ENCODE data around the gene KLHDC2. TPM values are rescaled to one million over a fixed set of nuclear protein-coding genes. Genes with fewer than 3 reads are reported as not detected.
A peak's percentile ranks its signal among the peaks of the same experiment; 100 is the strongest.
"Not testable (repeated sequence)": the region's sequence is repeated elsewhere in the genome, so short reads cannot be mapped to it uniquely, and the experiment has no call there.

The KLHDC2 gene, protein sequence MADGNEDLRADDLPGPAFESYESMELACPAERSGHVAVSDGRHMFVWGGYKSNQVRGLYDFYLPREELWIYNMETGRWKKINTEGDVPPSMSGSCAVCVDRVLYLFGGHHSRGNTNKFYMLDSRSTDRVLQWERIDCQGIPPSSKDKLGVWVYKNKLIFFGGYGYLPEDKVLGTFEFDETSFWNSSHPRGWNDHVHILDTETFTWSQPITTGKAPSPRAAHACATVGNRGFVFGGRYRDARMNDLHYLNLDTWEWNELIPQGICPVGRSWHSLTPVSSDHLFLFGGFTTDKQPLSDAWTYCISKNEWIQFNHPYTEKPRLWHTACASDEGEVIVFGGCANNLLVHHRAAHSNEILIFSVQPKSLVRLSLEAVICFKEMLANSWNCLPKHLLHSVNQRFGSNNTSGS
- total RNA-seq (10 to 100 TPM; 74.4 to 90.7 TPM), polyA plus RNA-seq (ENCODE audit: insufficient read depth, low read depth, low replicate concordance) (127 TPM)
- long read RNA-seq, donor 1, full-length matches to known transcripts, result 38 of 43 reads
- long read RNA-seq, donor 1, partial matches to known transcripts, result 0 of 43 reads
- long read RNA-seq, donor 1, other reads (novel, unspliced or antisense), result 5 of 43 reads
- long read RNA-seq, donor 2, full-length matches to known transcripts, result 23 of 32 reads
- long read RNA-seq, donor 2, partial matches to known transcripts, result 9 of 32 reads
- long read RNA-seq, donor 2, other reads (novel, unspliced or antisense), result 0 of 32 reads

DNA sequence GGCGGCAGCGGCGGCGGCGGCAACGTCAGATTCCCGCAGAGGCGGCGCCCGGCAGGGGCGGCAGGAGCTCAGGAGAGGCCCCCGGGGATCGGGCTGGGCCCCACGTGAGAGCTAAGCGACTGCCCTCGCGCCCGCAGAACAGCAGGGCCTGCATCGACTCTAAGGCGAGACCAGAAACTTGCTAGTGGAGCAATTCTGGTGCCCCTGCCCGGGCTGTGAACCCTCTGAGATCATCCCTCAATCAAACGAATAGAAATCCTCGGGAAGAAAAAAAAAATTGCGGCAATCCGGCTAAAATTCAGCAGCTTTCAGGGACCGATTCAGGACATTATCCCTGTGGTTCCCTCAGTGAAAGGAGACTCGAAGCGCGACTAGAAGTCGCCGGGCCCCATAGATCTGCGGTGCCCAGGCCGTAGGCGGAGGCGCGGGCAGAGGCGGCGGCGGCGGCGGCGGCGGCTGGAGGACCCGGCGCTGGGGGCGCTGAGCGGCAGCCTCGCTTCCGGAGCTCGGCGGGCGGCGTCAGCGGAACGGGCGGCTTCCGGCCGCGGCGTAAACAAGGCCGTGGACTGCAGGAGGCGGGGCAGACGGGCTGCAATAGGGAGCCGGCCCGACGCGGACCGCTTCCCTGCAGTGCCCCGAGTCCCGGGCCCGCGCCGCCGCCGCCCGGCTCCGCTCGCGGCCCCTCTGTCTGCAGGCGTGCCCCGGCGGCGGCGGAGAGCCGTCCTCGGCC lies at the start of gene KLHDC2:
Gene KLHDC2 (plus strand): TSS at position 583 of the 730 bp plus-strand sequence. CDS start 316 bp downstream, outside the sequence.
- intact Hi-C loops (cut with DNase I; ENCODE audit: low total_unique reads), result loop anchor here (5.0 kb wide), 1 partner anchor 135 kb away; no protein-coding TSS in a partner anchor
- no peaks in the 10 kb centered on the region for H3K27me3 ChIP-seq
- peak within 1 kb of the TSS; percentile 88 to 99 for H3K4me3 ChIP-seq
- no peaks in the 10 kb centered on the region for H3K36me3 ChIP-seq (ENCODE audit: low read depth, missing control alignments)
- WGBS, 2 donors, result 0 to 1% methylated on average over 22 to 86 of the region's 86 CpGs
- H3K27ac ChIP-seq, result peak within 1 kb of the TSS; percentile 96 to 98
- H3K4me1 ChIP-seq, result peaks cover 27% of the 10 kb centered on the region
- H3K9me3 ChIP-seq, result no peaks in the 10 kb centered on the region
- DNase-seq, result peak; percentile 91
- peak; percentile 62 for TF ChIP-seq POLR2A (IDR thresholded peaks at IDR 0.05)
- TF ChIP-seq, protein P1, sequence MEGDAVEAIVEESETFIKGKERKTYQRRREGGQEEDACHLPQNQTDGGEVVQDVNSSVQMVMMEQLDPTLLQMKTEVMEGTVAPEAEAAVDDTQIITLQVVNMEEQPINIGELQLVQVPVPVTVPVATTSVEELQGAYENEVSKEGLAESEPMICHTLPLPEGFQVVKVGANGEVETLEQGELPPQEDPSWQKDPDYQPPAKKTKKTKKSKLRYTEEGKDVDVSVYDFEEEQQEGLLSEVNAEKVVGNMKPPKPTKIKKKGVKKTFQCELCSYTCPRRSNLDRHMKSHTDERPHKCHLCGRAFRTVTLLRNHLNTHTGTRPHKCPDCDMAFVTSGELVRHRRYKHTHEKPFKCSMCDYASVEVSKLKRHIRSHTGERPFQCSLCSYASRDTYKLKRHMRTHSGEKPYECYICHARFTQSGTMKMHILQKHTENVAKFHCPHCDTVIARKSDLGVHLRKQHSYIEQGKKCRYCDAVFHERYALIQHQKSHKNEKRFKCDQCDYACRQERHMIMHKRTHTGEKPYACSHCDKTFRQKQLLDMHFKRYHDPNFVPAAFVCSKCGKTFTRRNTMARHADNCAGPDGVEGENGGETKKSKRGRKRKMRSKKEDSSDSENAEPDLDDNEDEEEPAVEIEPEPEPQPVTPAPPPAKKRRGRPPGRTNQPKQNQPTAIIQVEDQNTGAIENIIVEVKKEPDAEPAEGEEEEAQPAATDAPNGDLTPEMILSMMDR (IDR thresholded peaks at IDR 0.05), result peak in 1 of 3 experiments; percentile 27

DNA sequence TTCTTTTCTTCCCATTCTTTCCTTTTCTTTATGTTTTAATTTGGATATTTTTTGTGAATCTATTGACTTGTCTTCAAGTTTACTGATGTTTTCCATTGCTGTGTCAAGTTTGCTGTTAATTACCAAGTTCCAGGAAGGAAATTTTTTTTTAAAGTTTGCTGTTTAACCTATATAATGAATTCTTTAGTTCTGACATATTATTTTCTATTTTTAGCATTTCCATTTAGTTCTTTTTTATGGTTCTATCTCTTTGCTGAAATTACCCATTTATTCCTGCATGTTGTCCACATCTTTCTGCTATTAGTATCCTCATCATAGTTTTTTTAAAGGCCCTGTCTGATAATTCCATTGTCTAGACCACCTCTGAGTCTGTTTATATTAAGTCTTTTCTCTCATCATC lies 47.2 kb upstream of the KLHDC2 start:
- TF ChIP-seq, protein P1 (IDR thresholded peaks at IDR 0.05), result no peak
- no peak for TF ChIP-seq POLR2A (IDR thresholded peaks at IDR 0.05)
- H3K27me3 ChIP-seq, result no peaks in the 10 kb centered on the region
- no peaks in the 10 kb centered on the region for H3K9me3 ChIP-seq
- H3K36me3 ChIP-seq (ENCODE audit: low read depth, missing control alignments), result no peaks in the 10 kb centered on the region
- H3K4me3 ChIP-seq, result no peak overlapping the region
- no peaks in the 10 kb centered on the region for H3K4me1 ChIP-seq
- DNase-seq, result no peak
- intact Hi-C loops (cut with DNase I; ENCODE audit: low total_unique reads), result no loop called here
- H3K27ac ChIP-seq, result no peak overlapping the region

DNA sequence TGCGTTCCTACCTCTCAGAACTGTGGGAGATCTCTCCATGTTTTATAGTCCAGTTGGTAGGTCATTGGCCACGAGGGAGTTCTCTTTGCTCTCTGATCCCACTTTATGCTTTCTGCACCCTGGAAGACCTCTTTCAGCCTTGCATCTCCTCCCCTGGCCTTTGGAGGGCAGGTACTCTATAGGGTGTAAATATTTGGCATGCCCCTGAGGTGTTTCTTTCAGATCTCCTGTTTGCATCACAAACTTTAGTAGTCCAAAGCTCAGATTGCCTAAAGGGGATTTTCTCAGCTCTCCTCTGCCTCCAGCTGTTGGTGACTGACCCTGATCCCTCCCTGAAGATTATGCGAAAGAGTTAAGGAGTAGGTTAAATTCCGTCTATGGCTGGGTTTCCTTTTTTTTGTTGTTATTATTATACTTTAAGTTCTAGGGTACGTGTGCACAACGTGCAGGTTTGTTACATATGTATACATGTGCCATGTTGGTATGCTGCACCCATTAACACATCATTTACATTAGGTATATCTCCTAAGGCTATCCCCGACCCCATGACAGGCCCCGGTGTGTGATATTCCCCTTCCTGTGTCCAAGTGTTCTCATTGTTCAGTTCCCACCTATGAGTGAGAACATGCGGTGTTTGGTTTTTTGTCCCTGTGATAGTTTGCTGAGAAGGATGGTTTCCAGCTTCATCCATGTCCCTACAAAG lies 46.1 kb upstream of the KLHDC2 start:
- H3K27me3 ChIP-seq; H3K4me3 ChIP-seq; H3K36me3 ChIP-seq (ENCODE audit: low read depth, missing control alignments); H3K27ac ChIP-seq; intact Hi-C loops (cut with DNase I; ENCODE audit: low total_unique reads); H3K9me3 ChIP-seq; H3K4me1 ChIP-seq; DNase-seq: not testable (repeated sequence)
- 88 to 92% methylated on average over 9 of the region's 9 CpGs for WGBS, 2 donors

DNA sequence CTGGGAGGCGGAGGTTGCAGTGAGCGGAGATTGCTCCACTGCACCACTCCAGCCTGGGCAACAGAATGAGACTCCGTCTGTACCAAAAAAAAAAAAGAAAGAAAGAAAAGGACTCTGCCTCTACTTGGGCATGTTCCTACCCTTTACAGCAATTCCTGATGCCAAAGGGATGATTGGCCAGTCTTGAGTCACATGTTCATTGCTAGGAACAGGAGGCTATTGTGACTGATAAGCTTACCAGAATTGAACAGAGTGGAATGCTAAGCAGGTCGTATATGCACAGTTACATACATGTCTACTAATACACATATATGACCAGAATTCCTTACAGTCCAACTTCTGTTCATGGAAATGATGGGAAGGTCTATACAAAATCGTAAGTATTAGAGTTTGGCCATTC lies 40.8 kb upstream of the KLHDC2 start:
- Histone ChIP-seq H3K4me3 (no peak overlapping the region), H3K4me1 (no peaks in the 10 kb centered on the region), H3K9me3 (no peaks in the 10 kb centered on the region), H3K36me3 (ENCODE audit: low read depth, missing control alignments) (no peaks in the 10 kb centered on the region), H3K27me3 (no peaks in the 10 kb centered on the region), H3K27ac (no peak overlapping the region)
- intact Hi-C loops (cut with DNase I; ENCODE audit: low total_unique reads), result no loop called here
- DNase-seq, result no peak
- no peak for TF ChIP-seq POLR2A (IDR thresholded peaks at IDR 0.05)
- TF ChIP-seq, protein P1 (IDR thresholded peaks at IDR 0.05), result no peak
- 87 to 88% methylated on average over 5 of the region's 5 CpGs for WGBS, 2 donors

Measured in testis (tissue), 5 donors.